ENCODE results near the gene B3GNT3. TPM values are rescaled to one million over a fixed set of nuclear protein-coding genes. Genes with fewer than 3 reads are reported as not detected.

The B3GNT3 gene
- total and polyA plus RNA-seq, 2 of the 13 experiments (the other 11 are each of a cell fraction or from before 2014, with no cell fraction given), result 0.86 to 4.0 TPM

DNA sequence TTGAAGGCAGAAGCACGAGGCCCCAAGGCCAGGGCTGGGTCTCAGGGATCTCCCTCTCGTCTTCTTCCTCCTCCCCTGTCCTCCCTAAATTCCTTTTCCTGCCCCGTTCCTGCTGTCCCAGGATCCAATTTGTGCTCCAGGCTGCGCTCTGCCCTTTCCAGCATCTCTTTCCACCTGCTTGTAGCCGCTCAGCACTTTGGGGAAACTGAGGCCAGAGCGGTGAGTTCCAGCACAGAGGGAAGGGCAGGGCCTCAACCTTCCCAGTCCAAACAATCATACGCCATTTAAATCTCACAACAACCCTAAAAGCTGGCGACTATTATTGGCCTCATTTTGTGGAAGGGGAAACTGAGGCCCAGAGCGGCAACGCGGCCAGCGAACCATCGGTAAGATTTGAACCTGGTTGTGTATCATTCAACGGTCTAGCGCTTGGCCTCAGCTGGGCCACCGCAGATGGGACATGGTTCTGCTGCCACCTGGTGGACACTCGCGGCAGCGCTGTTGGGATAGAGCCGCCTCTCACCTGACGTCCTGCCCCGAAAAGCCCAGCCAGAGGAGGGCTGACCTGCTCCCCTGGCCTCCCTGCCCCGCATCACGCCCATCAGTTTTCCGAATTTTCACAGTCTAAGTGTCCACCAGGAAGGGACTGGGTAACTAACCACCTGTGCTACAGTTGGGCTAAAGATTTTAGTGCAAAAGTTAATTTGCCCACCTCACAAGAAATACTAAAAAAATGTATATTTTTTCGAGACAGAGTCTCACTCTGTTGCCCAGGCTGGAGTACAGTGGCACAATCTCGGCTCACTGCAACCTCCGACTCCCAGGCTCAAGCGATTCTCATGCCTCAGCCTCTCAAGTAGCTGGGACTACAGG lies 60.6 kb downstream of the B3GNT3 start (continued):
- TF ChIP-seq ZKSCAN1 (IDR thresholded peaks at IDR 0.05; ENCODE audit: low read length) (no peak), SMC3 (IDR thresholded peaks at IDR 0.05; ENCODE audit: low read length) (peak; percentile 55), FOXA1 (IDR thresholded peaks at IDR 0.05) (no peak), FOXA1 (CRISPR knock-in tag; IDR thresholded peaks at IDR 0.05) (peak; percentile 41; the same call in 1 of the 2 replicates), BORCS8-MEF2B (CRISPR knock-in tag; IDR thresholded peaks at IDR 0.05) (0 out of 2 replicates have a peak, but pooled peaks have one; percentile 49), SP4 (CRISPR knock-in tag; IDR thresholded peaks at IDR 0.05) (no peak), TP53 (CRISPR knock-in tag; conservative IDR thresholded peaks at IDR 0.05) (no peak), ZNF468 (CRISPR knock-in tag; IDR thresholded peaks at IDR 0.05) (no peak), RCOR2 (CRISPR knock-in tag; IDR thresholded peaks at IDR 0.05) (no peak), ETV5 (CRISPR knock-in tag; IDR thresholded peaks at IDR 0.05; ENCODE audit: borderline replicate concordance) (no peak), ZNF24 (IDR thresholded peaks at IDR 0.05) (no peak), AGO1 (IDR thresholded peaks at IDR 0.05; ENCODE audit: low read depth, low read length, poor library complexity, severe bottlenecking) (no peak), ZNF7 (CRISPR knock-in tag; IDR thresholded peaks at IDR 0.05) (no peak), ZNF431 (CRISPR knock-in tag; IDR thresholded peaks at IDR 0.05; ENCODE audit: borderline replicate concordance, low read depth) (no peak), NR2F2 (IDR thresholded peaks at IDR 0.05; ENCODE audit: borderline replicate concordance, low read depth) (no peak), FOSL2 (CRISPR knock-in tag; IDR thresholded peaks at IDR 0.05) (peak; percentile 51), ZFP41 (CRISPR knock-in tag; IDR thresholded peaks at IDR 0.05; ENCODE audit: borderline replicate concordance) (no peak), IKZF1 (IDR thresholded peaks at IDR 0.05) (no peak), TBP (CRISPR knock-in tag; IDR thresholded peaks at IDR 0.05) (no peak)
- TF ChIP-seq, protein P1, sequence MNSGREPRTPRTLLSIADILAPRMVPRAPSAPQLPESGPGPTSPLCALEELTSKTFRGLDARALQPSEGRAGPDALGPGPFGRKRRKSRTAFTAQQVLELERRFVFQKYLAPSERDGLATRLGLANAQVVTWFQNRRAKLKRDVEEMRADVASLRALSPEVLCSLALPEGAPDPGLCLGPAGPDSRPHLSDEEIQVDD (CRISPR knock-in tag; IDR thresholded peaks at IDR 0.05; ENCODE audit: borderline replicate concordance), result no peak
- TF ChIP-seq, protein P2, sequence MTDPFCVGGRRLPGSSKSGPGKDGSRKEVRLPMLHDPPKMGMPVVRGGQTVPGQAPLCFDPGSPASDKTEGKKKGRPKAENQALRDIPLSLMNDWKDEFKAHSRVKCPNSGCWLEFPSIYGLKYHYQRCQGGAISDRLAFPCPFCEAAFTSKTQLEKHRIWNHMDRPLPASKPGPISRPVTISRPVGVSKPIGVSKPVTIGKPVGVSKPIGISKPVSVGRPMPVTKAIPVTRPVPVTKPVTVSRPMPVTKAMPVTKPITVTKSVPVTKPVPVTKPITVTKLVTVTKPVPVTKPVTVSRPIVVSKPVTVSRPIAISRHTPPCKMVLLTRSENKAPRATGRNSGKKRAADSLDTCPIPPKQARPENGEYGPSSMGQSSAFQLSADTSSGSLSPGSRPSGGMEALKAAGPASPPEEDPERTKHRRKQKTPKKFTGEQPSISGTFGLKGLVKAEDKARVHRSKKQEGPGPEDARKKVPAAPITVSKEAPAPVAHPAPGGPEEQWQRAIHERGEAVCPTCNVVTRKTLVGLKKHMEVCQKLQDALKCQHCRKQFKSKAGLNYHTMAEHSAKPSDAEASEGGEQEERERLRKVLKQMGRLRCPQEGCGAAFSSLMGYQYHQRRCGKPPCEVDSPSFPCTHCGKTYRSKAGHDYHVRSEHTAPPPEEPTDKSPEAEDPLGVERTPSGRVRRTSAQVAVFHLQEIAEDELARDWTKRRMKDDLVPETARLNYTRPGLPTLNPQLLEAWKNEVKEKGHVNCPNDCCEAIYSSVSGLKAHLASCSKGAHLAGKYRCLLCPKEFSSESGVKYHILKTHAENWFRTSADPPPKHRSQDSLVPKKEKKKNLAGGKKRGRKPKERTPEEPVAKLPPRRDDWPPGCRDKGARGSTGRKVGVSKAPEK (CRISPR knock-in tag; IDR thresholded peaks at IDR 0.05; ENCODE audit: borderline replicate concordance), result no peak
- TF ChIP-seq, protein P3, sequence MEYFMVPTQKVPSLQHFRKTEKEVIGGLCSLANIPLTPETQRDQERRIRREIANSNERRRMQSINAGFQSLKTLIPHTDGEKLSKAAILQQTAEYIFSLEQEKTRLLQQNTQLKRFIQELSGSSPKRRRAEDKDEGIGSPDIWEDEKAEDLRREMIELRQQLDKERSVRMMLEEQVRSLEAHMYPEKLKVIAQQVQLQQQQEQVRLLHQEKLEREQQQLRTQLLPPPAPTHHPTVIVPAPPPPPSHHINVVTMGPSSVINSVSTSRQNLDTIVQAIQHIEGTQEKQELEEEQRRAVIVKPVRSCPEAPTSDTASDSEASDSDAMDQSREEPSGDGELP (IDR thresholded peaks at IDR 0.05; ENCODE audit: borderline replicate concordance, low read depth), result peak; percentile 85; the same call in 1 of the 2 replicates

All from HepG2 (cell line).